Neural cell (in vitro differentiated cells): Measurements from ENCODE around the gene ST8SIA4. TPM values are rescaled to one million over a fixed set of nuclear protein-coding genes. Genes with fewer than 3 reads are reported as not detected.

ENCODE experiments used
- H2AFZ ChIP-seq: fragments of 200-600, 300-800 bp; sonication (generic), shearing (Covaris generic); 2 replicates; pipeline ENCODE4 v1.6.0; 2014; ENCODE audit warnings: low read depth, mild to moderate bottlenecking, antibody characterized with exemption, low read length, moderate library complexity
- H3F3A ChIP-seq: fragments of 200-600 bp; shearing (Covaris generic); 2 replicates; pipeline ENCODE4 v1.6.1; 2016; ENCODE audit warnings: mild to moderate bottlenecking, moderate library complexity, mixed read lengths, antibody characterized with exemption, low read length; ENCODE audit not compliant: insufficient read depth, poor library complexity, severe bottlenecking
- H3K27ac ChIP-seq: fragments of 200-600, 300-800 bp; sonication (generic), shearing (Covaris generic); 2 replicates; pipeline ENCODE4 v1.5.1; 2014; ENCODE audit warnings: mild to moderate bottlenecking, low read length, moderate library complexity
- H3K27me3 ChIP-seq: fragments of 300-800, 200-600 bp; sonication (generic), shearing (Covaris generic); 2 replicates; pipeline ENCODE4 v1.6.0; 2014; ENCODE audit warnings: mild to moderate bottlenecking, low read depth, low read length, moderate library complexity; ENCODE audit not compliant: insufficient read depth
- H3K36me3 ChIP-seq: fragments of 300-800, 200-600 bp; sonication (generic), shearing (Covaris generic); 2 replicates; pipeline ENCODE4 v1.5.1; 2014; ENCODE audit warnings: mild to moderate bottlenecking, antibody characterized with exemption, low read length, moderate library complexity; ENCODE audit not compliant: insufficient read depth
- H3K4me2 ChIP-seq: fragments of 300-800, 200-600 bp; sonication (generic), shearing (Covaris generic); 2 replicates; pipeline ENCODE4 v1.6.0; 2014; ENCODE audit warnings: mild to moderate bottlenecking, low read length
- H3K4me3 ChIP-seq: fragments of 300-800, 200-600 bp; sonication (generic), shearing (Covaris generic); 2 replicates; pipeline ENCODE4 v1.5.1; 2014; ENCODE audit warnings: mild to moderate bottlenecking, low read length, moderate library complexity
- H3K79me2 ChIP-seq: fragments of 200-600 bp; shearing (Covaris generic); replicated peaks from 2 replicates; pipeline ENCODE4 v1.6.0; 2014; ENCODE audit warnings: mild to moderate bottlenecking, low read length, moderate library complexity; ENCODE audit not compliant: insufficient read depth
- H3K9ac ChIP-seq: fragments of 300-800, 200-600 bp; sonication (generic), shearing (Covaris generic); 2 replicates; pipeline ENCODE4 v1.6.1; 2016; ENCODE audit warnings: mild to moderate bottlenecking, low read length, mixed read lengths
- H3K9me2 ChIP-seq: fragments of 200-600 bp; shearing (Covaris generic); 2 replicates; pipeline ENCODE4 v1.6.1; 2016; ENCODE audit warnings: mild to moderate bottlenecking, low read length, mixed read lengths; ENCODE audit not compliant: insufficient read depth
- H3K9me3 ChIP-seq: fragments of 200-600, 300-800 bp; sonication (generic), shearing (Covaris generic); 2 replicates; pipeline ENCODE4 v1.6.1; 2016; ENCODE audit warnings: mild to moderate bottlenecking, mixed run types, low read length, moderate library complexity, mixed read lengths
- H4K20me1 ChIP-seq: fragments of 200-600 bp; shearing (Covaris generic); 2 replicates; pipeline ENCODE4 v1.6.1; 2016; ENCODE audit warnings: mild to moderate bottlenecking, mixed run types; ENCODE audit not compliant: insufficient read depth
- EP300 ChIP-seq: fragments of 450-650 bp; conservative IDR thresholded peaks from 2 replicates; pipeline ENCODE4 v1.6.1; 2014; ENCODE audit warnings: antibody characterized with exemption, mild to moderate bottlenecking, moderate library complexity; ENCODE audit not compliant: poor library complexity, severe bottlenecking
- EZH2 ChIP-seq: fragments of 200-600, 300-800 bp; shearing (Covaris generic), sonication (generic); IDR thresholded peaks from 2 replicates; pipeline ENCODE4 v1.6.1; 2014; ENCODE audit warnings: antibody characterized with exemption, low read length, borderline replicate concordance, mild to moderate bottlenecking; ENCODE audit not compliant: insufficient read depth, poor library complexity, severe bottlenecking
- MXI1 ChIP-seq: fragments of 450-650 bp; conservative IDR thresholded peaks from 2 replicates; pipeline ENCODE4 v1.6.1; 2014; ENCODE audit warnings: antibody characterized with exemption, mild to moderate bottlenecking; ENCODE audit not compliant: poor library complexity, severe bottlenecking
- POLR2AphosphoS5 ChIP-seq: IDR thresholded peaks from 2 replicates; pipeline ENCODE4 v1.6.1; 2012
- RAD21 ChIP-seq: fragments of 450-650 bp; conservative IDR thresholded peaks from 2 replicates; pipeline ENCODE4 v1.6.1; 2014; ENCODE audit warnings: antibody characterized with exemption, mild to moderate bottlenecking, moderate library complexity
- SMC3 ChIP-seq: fragments of 450-650 bp; conservative IDR thresholded peaks from 2 replicates; pipeline ENCODE4 v1.6.1; 2014; ENCODE audit warnings: antibody characterized with exemption, mild to moderate bottlenecking, moderate library complexity; ENCODE audit not compliant: poor library complexity
- TAF1 ChIP-seq: IDR thresholded peaks from 2 replicates; pipeline ENCODE4 v1.6.1; 2012; ENCODE audit warnings: low read depth
- polyA plus RNA-seq: library from polyadenylated mRNA; depleted of rRNA; stranded (reverse); fragments of >200 nt; gene quantifications from 2 replicates; pipeline ENCODE4 v1.2.3, GENCODE V29; 2014
- TF ChIP-seq, protein P1 (sequence below): fragments of 450-650 bp; IDR thresholded peaks from 2 replicates; pipeline ENCODE4 v1.5.1; 2014; ENCODE audit warnings: antibody characterized with exemption, mild to moderate bottlenecking, moderate library complexity; ENCODE audit not compliant: poor library complexity, severe bottlenecking
- TF ChIP-seq, protein P2 (sequence below): IDR thresholded peaks from 2 replicates; pipeline ENCODE4 v1.6.1; 2012; ENCODE audit warnings: borderline replicate concordance

The ST8SIA4 gene
- polyA plus RNA-seq, 1 donor from 2014 or later: 15.6 TPM

DNA sequence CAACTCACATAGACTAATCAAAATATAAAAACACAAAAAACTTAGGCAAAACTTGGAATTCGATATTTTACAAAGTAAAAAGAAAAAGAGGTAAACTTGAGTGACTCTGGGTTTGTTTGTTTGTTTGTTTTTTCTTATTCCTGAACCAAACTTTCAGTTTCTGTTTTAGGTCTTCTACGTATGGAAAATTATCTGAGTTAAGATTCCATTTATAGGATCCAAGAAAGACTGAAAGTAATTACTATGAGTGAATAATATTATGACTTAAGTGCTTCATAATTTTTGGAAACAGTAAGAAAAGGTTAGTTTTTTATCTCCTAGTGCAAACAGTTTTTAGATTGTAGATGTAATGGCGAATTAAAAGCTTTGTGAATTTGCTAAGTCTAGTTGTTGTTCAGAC, 13.2 kb downstream of the ST8SIA4 start:
- Histone ChIP-seq H2AFZ (no peak overlapping the region), H3K4me3 (no peak overlapping the region), H3F3A (no peaks in the 10 kb centered on the region), H3K4me2 (no peak overlapping the region), H3K27ac (no peak overlapping the region), H3K27me3 (no peaks in the 10 kb centered on the region), H4K20me1 (no peaks in the 10 kb centered on the region), H3K36me3 (no peaks in the 10 kb centered on the region), H3K9me3 (no peaks in the 10 kb centered on the region), H3K9ac (no peak overlapping the region), H3K79me2 (no peaks in the 10 kb centered on the region), H3K9me2 (no peaks in the 10 kb centered on the region)
- TF ChIP-seq POLR2AphosphoS5: no peak
- TF ChIP-seq, protein P1, sequence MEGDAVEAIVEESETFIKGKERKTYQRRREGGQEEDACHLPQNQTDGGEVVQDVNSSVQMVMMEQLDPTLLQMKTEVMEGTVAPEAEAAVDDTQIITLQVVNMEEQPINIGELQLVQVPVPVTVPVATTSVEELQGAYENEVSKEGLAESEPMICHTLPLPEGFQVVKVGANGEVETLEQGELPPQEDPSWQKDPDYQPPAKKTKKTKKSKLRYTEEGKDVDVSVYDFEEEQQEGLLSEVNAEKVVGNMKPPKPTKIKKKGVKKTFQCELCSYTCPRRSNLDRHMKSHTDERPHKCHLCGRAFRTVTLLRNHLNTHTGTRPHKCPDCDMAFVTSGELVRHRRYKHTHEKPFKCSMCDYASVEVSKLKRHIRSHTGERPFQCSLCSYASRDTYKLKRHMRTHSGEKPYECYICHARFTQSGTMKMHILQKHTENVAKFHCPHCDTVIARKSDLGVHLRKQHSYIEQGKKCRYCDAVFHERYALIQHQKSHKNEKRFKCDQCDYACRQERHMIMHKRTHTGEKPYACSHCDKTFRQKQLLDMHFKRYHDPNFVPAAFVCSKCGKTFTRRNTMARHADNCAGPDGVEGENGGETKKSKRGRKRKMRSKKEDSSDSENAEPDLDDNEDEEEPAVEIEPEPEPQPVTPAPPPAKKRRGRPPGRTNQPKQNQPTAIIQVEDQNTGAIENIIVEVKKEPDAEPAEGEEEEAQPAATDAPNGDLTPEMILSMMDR: no peak
- no peak for TF ChIP-seq EP300
- TF ChIP-seq, protein P2, sequence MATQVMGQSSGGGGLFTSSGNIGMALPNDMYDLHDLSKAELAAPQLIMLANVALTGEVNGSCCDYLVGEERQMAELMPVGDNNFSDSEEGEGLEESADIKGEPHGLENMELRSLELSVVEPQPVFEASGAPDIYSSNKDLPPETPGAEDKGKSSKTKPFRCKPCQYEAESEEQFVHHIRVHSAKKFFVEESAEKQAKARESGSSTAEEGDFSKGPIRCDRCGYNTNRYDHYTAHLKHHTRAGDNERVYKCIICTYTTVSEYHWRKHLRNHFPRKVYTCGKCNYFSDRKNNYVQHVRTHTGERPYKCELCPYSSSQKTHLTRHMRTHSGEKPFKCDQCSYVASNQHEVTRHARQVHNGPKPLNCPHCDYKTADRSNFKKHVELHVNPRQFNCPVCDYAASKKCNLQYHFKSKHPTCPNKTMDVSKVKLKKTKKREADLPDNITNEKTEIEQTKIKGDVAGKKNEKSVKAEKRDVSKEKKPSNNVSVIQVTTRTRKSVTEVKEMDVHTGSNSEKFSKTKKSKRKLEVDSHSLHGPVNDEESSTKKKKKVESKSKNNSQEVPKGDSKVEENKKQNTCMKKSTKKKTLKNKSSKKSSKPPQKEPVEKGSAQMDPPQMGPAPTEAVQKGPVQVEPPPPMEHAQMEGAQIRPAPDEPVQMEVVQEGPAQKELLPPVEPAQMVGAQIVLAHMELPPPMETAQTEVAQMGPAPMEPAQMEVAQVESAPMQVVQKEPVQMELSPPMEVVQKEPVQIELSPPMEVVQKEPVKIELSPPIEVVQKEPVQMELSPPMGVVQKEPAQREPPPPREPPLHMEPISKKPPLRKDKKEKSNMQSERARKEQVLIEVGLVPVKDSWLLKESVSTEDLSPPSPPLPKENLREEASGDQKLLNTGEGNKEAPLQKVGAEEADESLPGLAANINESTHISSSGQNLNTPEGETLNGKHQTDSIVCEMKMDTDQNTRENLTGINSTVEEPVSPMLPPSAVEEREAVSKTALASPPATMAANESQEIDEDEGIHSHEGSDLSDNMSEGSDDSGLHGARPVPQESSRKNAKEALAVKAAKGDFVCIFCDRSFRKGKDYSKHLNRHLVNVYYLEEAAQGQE: no peak
- no peak for TF ChIP-seq EZH2
- TF ChIP-seq RAD21: no peak
- no peak for TF ChIP-seq TAF1
- TF ChIP-seq MXI1: no peak
- TF ChIP-seq SMC3: no peak

DNA sequence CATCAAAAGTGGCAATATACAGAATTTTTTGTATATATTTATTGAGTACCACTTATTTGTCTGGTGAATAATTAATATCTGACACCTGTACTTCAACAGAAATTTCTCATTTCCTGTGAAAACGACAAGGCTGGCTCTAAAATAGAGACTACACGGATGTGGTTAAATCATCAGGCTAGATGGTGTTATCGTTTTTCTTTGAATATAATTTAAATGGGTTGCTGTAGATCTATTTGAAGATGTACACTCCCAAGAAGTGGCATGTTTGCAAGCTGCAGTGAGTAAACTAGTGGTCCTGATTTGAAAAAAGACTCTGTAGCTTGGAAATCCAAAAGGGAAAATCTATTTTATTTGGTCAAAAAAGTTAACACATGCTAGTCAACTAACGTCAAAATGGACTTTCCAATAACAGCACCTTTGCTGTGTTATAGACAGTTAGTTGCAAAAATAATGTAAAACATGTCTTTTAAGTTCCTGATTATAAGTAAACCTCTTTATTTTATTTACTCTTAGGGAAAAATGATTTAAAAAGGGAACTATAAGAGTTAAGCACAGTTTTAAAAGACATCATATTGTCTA, 13.8 kb downstream of the ST8SIA4 start:
- Histone ChIP-seq H3K27me3 (no peaks in the 10 kb centered on the region), H4K20me1 (no peaks in the 10 kb centered on the region), H3F3A (no peaks in the 10 kb centered on the region), H3K9me2 (no peaks in the 10 kb centered on the region), H2AFZ (no peak overlapping the region), H3K4me2 (no peak overlapping the region), H3K9me3 (no peaks in the 10 kb centered on the region), H3K36me3 (no peaks in the 10 kb centered on the region), H3K4me3 (no peak overlapping the region), H3K79me2 (no peaks in the 10 kb centered on the region), H3K27ac (no peak overlapping the region), H3K9ac (no peak overlapping the region)
- TF ChIP-seq, protein P2: no peak
- no peak for TF ChIP-seq EZH2
- TF ChIP-seq RAD21: no peak
- no peak for TF ChIP-seq POLR2AphosphoS5
- TF ChIP-seq MXI1: no peak
- no peak for TF ChIP-seq EP300
- no peak for TF ChIP-seq TAF1
- no peak for TF ChIP-seq SMC3
- TF ChIP-seq, protein P1: no peak
